GM12873 (cell line): ENCODE results near the gene ARHGAP44.

Experiments used
- TF ChIP-seq, protein P1 (sequence below): IDR thresholded peaks from 2 replicates; pipeline ENCODE4 v1.5.1; 2012; ENCODE audit warnings: low read depth, mild to moderate bottlenecking, moderate library complexity, low read length, control low read depth; ENCODE audit not compliant: insufficient read depth; ENCODE audit errors: missing control alignments

Gene ARHGAP44

DNA sequence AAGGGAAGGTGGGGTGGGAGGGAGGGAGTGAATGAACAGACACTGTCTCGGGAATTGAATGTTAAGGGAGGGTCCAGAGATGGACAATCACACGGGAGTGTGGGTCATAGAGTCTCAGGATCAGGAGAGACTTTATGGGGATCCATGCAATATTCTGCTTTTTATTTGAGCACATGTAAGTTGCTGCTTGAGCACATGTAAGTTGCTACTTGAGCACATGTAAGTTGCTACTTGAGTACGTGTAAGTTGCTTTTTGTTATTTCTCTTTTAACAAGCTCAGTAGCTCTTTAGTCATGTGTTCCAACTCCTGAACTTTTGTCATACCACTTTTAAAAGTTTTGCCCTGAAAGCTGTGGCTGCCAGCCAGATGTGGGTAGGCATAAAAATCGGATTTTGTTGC, 110.3 kb downstream of the ARHGAP44 start:
- TF ChIP-seq, protein P1, sequence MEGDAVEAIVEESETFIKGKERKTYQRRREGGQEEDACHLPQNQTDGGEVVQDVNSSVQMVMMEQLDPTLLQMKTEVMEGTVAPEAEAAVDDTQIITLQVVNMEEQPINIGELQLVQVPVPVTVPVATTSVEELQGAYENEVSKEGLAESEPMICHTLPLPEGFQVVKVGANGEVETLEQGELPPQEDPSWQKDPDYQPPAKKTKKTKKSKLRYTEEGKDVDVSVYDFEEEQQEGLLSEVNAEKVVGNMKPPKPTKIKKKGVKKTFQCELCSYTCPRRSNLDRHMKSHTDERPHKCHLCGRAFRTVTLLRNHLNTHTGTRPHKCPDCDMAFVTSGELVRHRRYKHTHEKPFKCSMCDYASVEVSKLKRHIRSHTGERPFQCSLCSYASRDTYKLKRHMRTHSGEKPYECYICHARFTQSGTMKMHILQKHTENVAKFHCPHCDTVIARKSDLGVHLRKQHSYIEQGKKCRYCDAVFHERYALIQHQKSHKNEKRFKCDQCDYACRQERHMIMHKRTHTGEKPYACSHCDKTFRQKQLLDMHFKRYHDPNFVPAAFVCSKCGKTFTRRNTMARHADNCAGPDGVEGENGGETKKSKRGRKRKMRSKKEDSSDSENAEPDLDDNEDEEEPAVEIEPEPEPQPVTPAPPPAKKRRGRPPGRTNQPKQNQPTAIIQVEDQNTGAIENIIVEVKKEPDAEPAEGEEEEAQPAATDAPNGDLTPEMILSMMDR = no peak

DNA sequence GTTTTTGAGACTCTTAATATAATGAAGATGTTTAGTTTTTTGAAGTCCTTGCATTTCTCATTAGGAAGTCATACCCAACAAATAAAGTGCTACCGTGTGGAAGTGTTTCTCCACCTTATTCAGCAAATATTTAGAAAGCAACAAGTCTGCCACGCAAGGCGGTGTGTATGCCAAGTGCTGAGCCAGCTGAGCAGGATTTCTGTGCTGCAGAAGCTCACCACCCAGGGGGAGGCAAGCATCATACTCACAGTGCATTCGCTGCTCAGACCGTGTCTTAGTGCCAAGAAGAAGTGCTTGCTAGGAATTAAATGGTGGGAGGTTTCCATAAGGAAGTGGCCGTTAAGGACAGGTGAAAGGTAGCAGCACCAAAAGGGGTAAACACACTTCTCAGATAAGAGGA, 111.2 kb downstream of the ARHGAP44 start:
- TF ChIP-seq, protein P1 = no peak

DNA sequence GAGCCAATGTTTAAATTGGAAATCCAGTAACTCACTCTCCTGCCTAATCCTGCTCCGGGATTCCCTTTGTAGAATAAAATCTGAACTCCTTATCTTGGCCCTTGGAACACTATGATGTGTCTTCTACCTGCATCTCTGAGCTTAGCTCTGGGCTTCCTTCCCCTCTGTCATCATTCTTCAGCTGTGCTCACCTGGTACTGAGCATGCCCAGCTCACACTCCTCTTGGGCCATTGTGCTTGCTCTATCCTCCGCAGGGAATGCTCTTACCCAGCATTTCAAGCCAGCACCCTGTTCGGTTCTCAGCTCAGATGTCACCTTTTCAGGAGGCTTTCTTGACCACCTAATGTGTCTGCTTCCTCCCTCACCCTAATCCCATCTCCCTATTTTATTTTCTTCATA, 112.7 kb downstream of the ARHGAP44 start:
- TF ChIP-seq, protein P1 = no peak

DNA sequence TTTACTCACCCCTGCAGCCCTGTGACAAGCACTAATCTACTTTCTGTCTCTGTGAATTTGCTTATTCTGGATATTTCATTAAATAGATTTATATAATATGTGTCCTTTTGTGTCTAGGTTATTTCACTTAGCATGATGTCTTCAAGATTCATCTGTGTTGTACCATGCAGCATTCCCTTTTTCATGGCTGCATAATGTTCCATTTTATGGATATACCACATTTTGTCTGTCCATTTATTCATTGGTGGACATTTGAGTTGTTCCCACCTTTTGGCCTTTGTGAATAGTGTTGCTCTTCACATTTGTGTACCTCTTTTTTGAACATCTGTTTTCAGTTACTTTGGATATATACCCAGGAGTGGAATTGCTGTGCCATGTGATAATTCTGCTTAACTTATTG, 118.2 kb downstream of the ARHGAP44 start:
- TF ChIP-seq, protein P1 = no peak

DNA sequence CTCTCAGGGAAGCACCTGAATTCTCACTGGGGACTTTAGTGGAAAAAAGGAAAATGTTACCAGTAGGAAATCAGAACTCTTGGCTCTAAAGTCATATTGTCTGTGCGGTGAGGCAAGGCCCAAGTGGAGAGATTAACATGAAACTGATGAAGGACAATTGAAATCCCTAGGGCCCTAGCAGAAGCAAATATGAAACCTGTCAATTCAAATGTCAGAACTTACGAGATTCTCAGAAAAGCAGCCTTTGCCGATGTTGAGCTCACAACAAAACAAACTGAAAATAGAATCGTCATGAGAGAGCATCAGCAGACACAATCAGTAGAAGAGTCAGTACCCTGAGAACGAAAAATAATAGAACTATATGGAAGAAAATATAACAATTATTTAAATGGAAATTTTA, 119.7 kb downstream of the ARHGAP44 start:
- TF ChIP-seq, protein P1 = no peak

DNA sequence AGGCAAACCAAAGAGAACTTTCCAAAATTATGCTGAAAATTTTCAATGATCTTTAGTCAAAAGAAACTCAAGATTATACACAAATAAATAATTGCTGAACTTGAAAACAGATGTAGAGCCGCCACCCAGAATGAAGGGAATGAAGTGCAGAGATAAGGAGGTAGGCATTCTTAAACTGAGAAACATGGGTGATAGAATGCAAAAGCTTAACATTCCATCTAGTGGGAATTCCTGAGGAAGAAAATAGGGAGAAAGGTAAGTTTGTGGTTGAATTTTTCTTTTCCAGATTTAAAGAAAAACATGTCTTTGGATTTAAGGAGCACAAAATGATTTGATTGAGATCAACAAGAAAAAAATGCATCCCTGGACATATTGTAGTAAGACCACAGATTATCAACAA, 120.2 kb downstream of the ARHGAP44 start:
- TF ChIP-seq, protein P1 = no peak

DNA sequence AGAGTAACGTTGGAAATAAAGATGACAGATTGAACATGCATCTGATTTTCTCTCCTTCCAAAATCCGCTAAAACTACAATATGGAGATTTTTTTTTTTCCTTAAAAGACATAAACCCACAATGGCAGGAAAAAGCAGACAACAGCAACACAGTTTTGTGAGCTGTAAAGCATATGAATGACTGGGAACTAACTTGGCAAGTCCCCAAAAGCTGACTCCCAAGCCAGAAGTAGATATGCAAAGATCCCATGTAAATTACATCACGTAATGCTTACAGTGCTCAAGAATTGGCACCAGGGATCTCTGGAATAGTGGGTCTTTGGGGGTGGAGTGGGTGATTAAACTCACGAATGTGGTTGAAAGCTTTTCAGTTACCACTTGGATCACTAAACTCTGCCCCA, 121.9 kb downstream of the ARHGAP44 start:
- TF ChIP-seq, protein P1 = no peak

DNA sequence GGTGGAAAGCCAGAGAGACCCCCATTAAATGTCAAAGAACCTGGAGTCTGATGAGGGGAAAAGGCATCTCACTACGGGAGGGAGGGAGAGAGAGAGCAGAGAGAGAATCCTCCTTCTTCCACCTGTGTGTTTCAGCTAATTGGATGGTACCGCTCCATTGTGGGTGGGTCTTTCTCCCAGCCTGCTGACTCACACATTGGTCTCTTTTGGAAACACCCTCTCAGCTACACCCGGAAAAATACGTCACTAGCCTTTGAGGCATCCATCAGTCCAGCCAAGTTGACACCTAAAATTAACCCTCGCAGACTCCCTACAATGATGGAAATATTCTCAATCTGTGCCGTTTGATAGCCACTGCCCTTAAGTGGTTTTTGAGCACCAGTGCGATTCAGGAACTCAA, 128.1 kb downstream of the ARHGAP44 start:
- TF ChIP-seq, protein P1 = no peak
